HG02840 (cell line): ENCODE measurements around the gene SUMF1.
A peak's percentile ranks its signal among the peaks of the same experiment; 100 is the strongest.
"Not testable (repeated sequence)": the region's sequence is repeated elsewhere in the genome, so short reads cannot be mapped to it uniquely, and the experiment has no call there.

Experiments
- ATAC-seq: cut with Tn5 transposase; IDR thresholded peaks from one replicate; pipeline ENCODE4 v1.9.1; 2021; ENCODE audit warnings: mild to moderate bottlenecking, moderate library complexity, moderate number of reproducible peaks; ENCODE audit not compliant: unreplicated experiment, low FRiP score

The SUMF1 gene

GRCh38 chr3:4464576-4464975, 2.5 kb downstream of the SUMF1 start:
- ATAC-seq: no peak

GRCh38 chr3:4462369-4463040, 4.6 kb downstream of the SUMF1 start:
- ATAC-seq: no peak

DNA sequence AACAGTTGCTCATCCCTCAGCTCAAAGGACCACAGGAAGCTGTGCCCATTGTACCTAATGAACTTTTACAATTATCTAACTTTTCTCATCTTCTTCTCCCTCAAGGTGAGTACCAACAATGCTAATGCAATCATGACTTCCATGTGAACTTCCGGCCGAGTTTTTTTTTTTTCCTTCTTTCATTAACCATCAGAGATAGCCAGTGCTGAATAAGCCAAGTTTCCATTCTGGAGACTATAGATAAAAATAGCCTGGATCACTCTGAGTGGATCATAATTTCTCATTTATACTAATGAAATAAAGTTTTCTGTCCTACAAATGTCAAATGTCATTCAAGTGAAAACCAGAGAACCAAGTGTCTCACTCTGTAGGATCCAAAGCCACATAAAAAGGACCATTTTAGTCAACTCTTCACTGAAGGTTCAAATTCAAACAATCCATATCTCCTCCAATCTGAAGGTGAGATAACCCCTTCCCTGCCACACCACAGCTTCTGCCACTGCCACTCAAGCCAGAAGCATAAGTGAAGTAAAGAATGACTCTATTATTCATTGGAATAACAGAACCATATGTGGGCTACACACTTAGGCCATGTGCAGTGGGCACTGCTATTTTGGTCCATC, 5.5 kb downstream of the SUMF1 start:
- ATAC-seq: no peak

GRCh38 chr3:4460334-4460733, 6.7 kb downstream of the SUMF1 start:
- no peak for ATAC-seq

- ATAC-seq: no peak
Measured at GRCh38 chr3:4458961-4459360, 8.1 kb downstream of the SUMF1 start.

DNA sequence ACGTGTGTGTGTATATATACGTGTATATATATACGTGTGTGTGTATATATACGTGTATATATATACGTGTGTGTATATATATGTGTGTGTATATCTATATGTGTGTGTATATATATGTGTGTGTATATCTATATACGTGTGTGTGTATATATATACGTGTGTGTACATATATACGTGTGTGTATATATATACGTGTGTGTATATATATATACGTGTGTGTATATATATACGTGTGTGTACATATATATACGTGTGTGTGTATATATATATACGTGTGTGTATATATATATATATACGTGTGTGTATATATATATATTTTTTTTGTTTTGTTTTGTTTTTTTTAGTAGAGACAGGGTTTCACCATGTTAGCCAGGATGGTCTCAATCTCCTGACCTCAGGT, 10.3 kb downstream of the SUMF1 start:
- not testable (repeated sequence) for ATAC-seq

GRCh38 chr3:4454142-4454541, 12.9 kb downstream of the SUMF1 start:
- no peak for ATAC-seq

DNA sequence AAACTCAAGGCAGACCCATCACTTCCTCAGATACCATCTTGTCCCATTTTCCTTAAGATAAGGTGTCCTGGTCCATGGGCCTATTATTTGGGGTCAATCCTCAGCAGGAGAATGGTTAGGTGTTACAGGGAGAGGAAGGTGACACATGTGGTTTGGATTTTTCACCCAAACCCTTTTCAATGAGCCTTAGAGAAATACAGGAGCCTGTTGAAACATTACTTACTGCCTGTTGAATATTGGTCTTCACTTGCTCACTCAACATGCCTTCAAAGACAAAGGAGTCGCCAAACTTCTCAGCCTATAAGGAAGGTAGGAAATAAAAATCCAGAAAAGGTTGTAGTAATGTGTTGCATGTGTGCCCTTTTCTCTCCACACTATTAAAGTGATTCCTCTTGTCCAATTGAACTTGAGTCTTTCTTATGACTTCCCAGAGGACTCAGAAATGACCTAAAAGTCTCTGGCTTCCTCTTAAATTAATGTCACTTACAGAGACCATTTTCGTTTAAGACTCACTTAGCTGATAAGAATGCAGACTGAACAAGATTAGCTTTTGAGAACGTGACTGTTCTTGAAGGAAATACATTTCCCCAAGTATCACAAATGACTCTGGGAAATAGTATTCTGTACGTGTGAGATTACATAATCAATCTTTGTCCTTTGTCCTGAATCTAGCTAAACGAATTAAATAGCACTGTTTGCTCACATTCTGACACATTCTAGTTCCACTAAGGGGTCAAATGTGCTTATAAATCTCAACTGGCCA, 17.8 kb downstream of the SUMF1 start:
- no peak for ATAC-seq

DNA sequence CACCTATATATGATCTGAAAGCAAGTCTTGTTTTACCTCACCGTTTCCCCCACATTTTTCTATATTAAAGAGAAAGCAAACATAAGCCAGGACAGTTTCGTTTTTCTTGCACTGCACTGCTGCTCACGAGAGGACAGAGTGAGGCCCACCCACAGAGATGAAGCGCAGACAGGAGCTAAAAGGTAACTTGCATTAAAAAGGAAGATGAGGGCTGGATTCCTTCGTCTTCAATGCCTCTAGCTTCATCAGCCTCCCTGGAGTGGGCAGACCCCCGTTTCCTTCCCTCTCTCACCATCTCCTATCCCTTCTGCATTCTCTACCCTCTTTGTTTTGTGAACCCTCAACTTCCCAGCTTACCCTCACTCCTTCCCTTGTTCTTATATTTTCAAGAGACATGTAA, 18.9 kb downstream of the SUMF1 start:
- ATAC-seq: no peak

DNA sequence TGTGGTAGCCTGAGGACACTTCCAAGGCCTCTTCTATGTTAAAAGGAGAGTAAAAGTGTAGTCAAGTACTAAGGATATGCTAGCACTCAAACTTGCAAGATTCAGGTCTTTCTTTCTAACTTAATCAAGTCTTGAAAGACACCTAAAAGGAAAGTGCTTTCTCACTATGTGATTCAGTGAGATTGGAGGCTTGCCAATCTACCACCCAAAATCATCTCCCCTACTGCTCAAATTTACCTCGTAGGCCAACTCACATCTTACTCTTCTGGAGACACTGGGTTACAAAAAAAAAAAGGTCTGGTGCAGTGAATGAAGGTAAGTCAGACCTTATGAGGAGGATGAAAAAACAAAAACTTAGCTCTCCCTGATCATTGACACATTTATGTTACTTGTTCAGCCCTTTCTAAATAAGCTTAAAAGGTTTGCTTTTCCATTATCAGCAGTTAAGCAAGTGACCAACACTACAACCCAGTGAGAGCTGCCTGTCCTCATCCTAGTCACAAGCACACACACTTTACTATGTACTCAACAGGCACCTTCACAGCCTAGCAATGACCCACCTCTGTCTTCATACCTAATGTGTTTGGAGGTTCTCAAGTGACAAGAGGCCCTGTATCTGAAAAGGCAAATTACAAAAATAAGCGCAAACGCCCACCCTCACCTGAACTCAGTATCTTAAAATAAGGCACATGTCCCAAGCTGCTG, 19.6 kb downstream of the SUMF1 start:
- no peak for ATAC-seq

DNA sequence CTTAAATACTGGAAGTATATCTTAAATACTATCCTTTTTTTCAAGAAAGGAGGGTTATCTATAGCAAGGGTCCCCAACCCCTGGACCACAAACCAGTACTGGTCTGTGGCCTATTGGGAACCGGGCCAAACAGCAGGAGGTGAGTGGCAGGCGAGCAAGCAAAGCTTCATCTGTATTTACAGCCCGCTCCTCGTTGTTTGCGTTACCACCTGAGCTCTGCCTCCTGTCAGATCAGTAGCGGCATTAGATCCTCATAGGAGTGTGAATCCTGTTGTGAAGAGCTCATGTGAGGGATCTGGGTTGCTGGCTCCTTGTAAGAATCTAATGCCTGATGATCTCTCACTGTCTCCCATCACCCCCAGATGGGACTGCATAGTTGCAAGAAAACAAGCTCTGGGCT, 26.1 kb downstream of the SUMF1 start:
- no peak for ATAC-seq

- ATAC-seq: no peak
Measured at GRCh38 chr3:4438296-4438695, 28.8 kb downstream of the SUMF1 start.

- no peak for ATAC-seq
Measured at GRCh38 chr3:4432259-4432658, 34.8 kb downstream of the SUMF1 start.

GRCh38 chr3:4429648-4430350, 37.3 kb downstream of the SUMF1 start:
- ATAC-seq: no peak

- peak; percentile 89 for ATAC-seq
Measured at GRCh38 chr3:4426782-4427344, 40.2 kb downstream of the SUMF1 start.

DNA sequence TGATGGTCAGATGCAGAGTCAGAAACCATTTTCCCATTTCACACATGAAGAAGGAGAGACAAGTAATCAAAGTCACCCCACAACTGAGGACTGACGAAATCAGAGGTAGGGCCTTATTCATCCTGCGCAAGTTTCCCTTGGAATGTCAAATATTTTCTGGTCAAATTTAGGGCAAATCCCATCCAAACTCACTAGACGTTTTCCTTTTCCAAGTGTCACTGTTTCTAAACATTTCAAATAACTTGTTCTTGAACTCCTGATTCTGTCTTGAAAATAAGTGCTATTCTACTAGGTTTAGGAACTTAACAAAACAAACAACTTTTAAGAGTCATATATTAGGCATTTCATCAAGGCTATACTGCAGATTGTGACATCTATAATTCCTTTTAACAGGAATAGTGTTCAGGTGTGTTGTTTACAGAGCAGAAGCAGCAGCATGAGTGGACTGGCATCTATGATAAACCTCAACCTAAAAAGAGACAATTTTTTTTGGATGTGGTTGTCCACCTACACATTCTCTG, 40.7 kb downstream of the SUMF1 start:
- no peak for ATAC-seq

- ATAC-seq: no peak
Measured at GRCh38 chr3:4425707-4426106, 41.4 kb downstream of the SUMF1 start.

DNA sequence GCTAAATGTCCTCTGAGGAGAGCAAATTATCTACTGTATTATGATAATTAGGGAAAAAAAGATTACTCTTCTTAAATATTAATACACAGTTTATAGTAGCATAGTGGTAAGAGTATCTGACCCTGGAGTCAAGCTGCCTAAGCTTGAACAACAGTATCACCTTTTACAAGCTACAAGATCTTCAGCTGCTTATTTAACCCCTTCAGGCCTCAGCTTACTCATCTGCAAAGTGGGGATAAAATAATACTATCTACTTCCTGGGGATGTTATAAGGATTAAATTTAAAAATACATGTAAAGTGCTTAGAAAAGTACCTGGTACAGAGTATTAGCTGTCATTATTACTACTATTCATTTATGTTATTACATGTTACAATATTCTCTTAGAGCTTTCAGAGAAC, 42.0 kb downstream of the SUMF1 start:
- no peak for ATAC-seq

DNA sequence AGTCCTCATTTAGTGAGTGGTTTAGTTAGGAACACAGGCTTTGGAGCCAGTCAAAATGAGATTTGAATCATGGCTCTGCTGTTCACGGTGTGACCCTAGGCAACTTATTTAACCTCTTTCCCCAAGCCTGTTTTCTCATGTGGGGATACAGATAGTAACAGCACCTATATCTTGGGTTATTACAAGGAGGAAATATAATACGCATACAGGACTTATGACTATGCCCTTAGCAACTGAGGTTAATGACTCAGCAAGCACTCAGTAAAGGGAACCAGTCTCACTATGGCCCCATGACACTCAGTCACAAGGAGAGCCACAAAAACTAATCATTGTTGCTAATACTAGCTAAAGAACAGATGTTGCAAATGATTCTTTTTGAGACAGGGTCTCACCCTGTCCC, 45.9 kb downstream of the SUMF1 start:
- peak; percentile 59 for ATAC-seq

- no peak for ATAC-seq
Measured at GRCh38 chr3:4419920-4420319, 47.1 kb downstream of the SUMF1 start.
